Fibroblast of skin of left biceps (primary cell): ENCODE data around the gene PITPNM2.

ENCODE experiments used
- DNase-seq, 2 experiments: peaks; one replicate each; pipeline ENCODE4 v3.0.0-alpha.2; 2013; ENCODE audit warnings: low read depth in 2 of 2

Gene PITPNM2

DNA sequence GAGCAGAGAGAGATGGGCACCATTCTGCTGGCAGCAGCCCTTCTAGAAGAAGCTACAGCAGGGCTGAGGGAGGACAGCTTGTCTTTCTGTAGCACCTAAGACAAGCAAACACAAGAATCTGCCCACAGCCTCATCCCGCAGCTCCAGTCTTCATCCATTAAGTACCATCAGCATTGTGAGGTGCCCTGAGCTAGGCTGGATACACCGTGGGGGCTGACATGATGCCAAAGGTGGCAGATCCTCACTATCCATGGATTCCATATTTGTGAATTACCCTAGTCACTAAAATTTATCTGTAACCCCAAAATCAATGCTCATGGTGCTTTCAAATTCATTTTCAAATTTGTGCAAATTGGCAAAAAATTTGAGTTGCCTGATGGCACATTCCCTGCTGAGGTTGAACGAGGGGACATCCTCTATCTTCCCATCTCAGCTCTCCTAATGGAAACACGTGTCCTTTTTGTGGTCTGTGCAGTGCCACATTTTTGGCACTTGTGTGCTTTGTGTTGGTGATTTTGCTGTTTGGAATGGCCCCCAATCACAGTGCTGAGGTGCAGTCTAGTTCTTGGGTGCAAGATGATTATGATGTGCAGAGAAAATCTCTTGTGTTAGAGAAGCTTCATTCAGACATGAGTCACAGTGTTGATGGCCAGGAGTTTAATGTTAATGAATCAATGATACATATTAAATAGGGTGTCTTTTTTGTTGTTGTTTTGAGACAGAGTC, 7.0 kb downstream of the PITPNM2 start:
- DNase-seq: no peak

DNA sequence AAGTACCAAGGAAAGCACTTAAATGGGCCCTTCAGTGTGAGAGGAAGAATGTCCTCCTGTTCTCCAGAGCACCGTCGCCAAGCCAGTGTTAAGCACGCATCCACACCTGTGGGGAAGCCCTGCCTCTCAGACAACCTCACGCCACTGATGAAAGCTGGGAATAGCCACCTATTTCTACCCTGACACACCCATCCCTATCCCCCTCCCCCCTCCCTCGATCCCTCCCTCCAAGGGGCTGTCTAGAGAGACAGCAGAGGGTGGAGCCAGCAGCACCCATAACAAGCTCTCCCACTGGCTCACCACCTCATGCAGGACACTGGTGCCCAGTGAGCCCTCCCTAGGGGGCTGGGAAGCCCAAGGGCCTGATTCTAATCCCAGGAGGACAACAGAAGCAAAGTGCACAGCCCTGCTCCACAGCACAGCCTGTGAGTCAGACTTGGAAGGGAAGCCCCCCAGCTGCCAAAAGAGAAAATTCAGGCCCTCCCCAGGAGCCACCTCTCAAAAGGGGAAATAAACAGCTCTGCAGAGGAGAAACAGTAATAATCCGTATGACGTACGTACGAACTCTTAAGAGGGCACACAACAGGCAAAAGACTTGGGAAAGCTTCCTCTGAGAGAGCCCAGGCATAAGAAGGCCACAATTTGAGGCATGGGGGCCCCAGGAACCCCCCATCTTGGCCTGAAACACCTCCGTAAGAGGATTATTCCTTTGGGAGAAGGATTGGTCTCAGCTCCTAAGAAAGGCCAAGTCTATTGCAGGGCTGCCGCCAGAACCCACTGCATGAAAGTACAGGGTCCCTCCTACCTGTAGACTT, 7.8 kb downstream of the PITPNM2 start:
- no peak for DNase-seq

DNA sequence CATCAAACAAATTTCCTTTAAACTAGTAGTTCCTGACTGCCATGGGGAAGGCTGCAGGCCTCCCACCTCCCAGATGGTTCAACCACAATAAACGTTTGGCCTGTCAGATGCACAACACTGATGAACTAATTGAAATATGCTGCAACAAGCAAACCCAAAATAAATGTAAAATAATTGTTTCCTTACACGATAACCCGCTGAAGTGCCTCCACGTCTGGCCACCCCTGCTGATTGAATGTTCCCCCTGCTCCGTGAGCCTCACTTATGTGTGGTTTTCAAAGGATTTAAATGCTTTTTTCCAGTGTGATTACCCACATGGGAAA, 8.4 kb downstream of the PITPNM2 start:
- DNase-seq: peak; percentile 33 to 41

GRCh38 chr12:123141615-123142517, 9.0 kb downstream of the PITPNM2 start:
- DNase-seq: peak in 1 of 2 experiments; percentile 34

DNA sequence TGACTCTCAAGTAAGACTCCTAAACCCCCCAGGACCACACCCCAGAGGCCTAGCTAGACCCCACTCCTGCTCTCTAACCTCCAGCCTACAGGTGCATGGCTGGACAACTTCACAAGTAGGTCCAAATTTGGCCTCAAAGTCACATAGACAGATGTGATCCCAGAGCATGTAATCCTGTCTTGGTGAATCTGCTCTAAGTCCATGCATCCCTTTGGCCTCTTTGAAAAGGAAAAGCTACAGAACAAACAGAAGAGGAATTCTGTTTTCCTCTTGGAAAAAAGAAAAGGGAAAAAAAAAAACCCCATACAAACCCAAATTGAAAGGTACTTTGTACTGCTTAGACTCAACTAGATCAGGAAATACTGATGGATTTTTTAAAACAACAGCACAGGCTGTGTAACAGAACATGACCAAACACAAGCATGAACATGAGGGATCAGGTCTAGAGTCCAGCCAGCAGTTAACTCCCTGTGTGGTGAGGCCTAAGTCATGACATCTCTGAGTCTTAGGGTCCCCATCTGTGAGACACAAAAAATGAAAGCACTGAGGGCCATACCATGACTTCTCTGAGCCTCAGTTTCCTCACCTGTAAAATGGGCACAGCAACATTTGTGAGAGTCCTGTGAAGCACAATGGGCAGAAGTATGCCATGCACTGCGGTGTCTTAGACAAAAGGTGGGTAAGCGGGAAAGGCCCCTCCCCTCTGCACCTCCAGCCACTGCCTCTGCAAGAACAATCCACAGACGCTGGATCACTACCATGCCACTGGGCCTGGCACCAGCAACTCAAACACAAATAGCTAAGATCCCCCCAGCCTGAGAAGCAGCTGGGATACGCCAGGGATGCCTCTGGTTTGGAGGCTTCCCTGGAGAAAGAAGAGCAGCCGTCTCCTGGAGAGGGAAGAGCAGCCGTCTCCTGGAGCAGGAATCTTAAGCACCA, 9.9 kb downstream of the PITPNM2 start:
- no peak for DNase-seq

DNA sequence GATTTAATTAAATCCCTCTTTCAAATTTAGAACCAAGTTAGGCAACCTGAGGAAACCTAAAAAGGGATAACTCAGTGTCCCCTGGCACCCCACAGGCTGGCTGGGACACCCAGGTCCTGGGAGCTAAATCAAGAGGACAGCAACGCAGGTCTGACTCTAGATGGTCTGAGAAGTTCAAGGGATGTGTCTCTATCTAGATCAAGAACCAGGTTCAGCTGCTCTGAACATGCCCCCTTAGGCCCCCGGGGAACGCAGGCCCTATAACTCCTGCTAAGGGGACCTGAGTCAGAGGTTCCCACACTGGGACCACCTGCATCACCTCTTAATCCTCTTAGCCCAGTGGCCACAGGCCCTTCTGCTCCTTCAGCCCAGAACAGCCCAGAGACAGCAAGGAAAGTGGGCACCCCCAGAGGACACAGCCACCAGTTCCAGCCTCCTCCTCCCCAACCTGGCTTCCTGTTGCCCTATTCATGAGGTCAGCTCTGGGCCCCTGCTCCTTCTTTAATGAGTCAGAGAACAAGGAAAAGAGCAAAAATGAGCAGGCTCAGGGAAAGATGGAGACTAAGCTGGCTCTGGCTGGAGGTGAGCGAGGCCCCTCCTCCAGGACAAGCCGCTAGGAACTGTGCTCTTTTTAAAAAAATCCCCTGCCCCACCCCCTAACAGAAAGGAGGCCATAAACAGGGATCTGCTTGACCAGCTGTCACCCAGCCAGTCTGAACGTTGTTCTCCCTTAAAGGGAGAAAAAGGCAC, 10.8 kb downstream of the PITPNM2 start:
- DNase-seq: no peak

GRCh38 chr12:123135688-123136087, 15.2 kb downstream of the PITPNM2 start:
- no peak for DNase-seq

GRCh38 chr12:123134826-123135225, 16.1 kb downstream of the PITPNM2 start:
- DNase-seq: no peak

GRCh38 chr12:123134271-123134671, 16.6 kb downstream of the PITPNM2 start:
- no peak for DNase-seq

DNA sequence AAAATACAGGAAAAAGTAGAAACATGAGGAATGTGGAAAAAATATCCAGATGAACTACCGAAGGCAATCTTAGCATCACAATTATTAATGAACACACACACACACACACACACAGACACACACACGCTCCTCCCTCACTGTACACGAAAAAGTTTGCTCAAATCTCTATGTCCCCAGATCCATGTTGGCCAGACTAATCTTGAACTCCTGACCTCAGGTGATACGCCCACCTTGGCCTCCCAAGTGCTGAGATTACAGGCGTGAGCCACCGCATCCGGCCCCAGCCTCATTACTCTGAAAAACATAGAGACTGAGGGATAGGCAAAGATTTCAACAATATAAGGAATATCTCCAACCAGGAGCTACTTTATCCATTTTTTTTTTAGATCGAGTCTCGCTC, 17.2 kb downstream of the PITPNM2 start:
- DNase-seq: no peak

DNA sequence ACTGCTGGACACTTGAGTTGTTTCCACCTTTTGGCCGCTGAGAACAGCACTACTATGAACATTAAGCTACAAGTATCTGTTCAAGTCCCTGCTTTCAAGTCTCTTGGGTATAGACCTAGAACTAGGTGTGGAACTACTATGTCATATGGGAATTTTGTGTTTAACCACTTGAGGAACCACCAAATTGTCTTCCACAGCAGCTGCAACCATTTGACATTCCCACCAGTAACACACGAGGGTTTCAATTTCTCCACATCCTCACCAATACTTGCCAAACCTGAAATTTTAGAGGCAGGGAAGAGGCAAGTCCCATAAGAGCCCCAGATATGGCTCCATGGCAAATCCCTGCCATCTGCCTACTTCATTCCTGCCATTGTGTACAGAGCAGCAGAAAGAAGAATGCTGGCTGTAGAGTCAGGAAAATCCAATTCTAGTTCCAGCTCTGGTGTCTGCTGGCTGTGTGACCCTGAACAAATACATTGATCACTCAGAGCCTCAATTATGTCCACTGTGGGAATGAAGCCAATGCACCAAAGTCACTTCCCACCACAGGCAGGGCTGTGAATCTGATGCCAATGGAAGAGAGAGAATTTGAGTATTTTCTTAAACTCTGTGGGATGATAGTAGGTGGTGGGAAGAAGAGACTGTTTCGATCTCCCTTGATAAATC, 17.8 kb downstream of the PITPNM2 start:
- no peak for DNase-seq

DNA sequence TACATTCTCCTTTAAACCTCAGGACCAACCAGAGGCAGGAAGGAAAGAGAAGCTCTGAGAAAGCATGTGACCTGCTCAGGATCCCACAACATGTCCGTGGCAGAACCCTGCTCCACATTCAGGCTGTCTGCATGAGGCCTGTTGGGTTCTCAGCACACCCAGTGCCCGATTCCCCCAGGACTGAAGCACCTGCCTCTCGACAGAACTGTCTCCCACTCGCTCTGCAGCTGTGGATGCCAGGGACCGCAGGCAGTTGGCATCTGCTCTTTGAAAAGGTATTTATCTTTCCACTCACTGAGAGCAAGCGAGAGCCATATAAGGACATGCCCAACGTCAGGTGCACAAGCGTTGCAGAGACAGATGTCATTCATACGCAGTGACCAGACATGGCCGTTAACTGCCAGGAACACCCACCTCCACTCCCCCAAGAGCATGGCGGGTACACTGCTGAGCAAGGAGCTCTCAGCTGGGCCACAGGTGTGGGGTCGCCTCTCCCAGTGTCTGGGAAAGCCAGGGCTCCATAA, 18.9 kb downstream of the PITPNM2 start:
- DNase-seq: no peak

DNA sequence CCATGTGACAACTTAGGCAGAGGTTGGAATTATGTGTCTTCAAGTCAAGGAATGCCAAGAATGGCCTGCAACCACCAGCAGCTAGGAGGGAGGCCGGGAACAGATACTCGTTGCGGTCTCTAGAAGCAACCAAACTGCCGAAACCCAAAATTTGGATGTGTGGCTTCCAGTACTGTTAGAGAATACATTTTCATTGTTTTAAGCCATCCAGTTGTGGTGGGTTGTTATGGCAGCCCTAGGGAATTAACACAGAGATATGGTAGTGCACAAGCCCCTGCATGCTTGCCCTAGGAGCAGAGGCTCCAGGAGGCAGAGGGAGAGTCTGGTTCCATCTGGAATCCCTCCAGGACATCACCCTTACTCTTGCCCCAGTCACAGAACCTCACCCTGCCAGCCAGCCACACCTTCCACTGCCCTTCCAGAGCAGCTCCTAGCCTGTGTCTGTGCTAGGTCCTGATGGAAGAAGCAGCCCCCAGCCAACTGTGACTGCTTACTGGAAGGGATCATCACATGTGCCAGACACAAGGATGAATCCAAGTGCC, 19.5 kb downstream of the PITPNM2 start:
- peak; percentile 35 to 36 for DNase-seq

- DNase-seq: no peak
Observed at GRCh38 chr12:123129621-123130020, 21.3 kb downstream of the PITPNM2 start.

GRCh38 chr12:123127182-123127495, 23.8 kb downstream of the PITPNM2 start:
- DNase-seq: no peak

DNA sequence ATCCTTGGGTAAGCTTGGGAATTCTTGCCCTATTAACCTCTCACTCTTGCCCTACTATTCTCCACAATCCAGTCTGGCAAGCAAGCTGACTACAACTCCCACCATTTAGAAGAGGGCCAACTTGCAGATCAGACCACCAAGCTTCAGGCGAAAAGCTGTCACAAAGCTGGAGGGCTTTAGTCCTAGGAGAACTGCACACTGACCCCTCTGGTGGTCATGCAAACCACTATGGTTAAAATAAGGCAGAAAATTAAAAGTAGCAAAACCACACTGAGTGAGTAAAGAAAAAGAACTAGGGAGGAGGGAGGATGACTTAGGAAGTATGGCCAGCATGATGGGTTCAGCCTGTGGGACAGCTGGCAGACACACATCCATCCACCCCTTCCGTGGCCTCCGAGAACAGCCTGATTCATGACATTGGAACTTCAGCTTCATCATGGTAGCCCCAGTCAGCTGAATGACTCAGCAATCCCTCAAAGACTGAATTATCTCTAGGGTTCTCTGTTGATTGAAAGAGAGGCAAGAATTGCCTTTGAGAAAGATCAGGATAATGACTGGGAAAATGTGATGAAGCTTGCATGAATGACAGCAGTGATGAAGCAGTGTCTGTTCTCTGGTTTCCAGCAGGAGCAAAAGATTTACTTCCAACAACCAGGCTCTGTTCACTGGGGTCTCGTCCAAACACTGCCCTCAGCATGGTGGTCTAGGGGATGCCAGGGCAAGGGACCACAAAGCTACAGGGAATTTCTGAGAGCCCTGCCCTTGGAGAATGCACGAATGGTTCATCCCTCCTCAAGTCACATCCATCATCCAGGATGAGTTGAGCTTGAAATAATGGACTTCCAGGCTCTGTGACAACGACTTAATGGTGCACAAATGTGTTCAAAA, 24.4 kb downstream of the PITPNM2 start:
- peak; percentile 97 to 98 for DNase-seq

DNA sequence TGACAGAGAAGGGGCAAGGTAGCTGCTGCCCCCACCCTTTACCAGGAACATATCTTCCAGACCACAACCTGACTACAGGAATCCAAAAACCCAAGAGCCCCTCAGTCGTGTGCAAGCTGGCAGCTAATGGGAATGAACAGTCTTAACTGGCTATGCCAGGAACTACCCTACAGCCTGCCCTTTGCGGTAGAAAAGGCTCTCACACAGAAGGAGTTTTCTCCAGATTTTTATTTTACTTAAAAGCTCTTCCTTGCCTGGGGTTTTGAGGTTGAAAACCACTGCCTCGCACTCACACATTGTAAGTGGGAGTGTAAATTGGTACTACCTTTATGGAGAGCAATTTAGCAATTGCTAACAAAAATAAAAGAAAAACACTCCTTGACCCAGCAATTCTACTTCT, 28.3 kb downstream of the PITPNM2 start:
- no peak for DNase-seq

DNA sequence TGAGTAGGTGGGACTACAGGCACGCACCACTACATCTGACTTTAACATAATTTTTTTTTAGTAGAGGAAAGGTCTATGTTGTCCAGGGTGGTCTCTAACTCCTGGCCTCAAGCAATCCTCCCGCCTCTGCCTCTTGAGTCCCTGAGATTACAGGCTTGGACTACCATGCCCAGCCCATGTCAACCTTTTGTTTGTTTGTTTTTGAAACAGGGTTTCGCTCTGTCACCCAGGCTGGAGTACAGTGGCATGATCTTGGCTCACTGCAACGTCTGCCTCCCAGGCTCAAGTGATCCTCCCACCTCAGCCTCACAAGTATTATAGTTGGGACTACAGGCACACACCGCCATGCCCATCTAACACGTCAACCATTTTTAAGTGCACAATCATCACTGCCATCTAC, 29.2 kb downstream of the PITPNM2 start:
- no peak for DNase-seq
